Left cardiac atrium (tissue), 4 donors: ENCODE data around the gene SCT. TPM values are rescaled to one million over a fixed set of nuclear protein-coding genes. Genes with fewer than 3 reads are reported as not detected.

Source experiments
- ATAC-seq, 2 donors: fragments of 200-7000 bp; cut with Tn5 transposase; one replicate each; pipeline ENCODE4 v1.9.1; 2020; ENCODE audit warnings: mild to moderate bottlenecking in 2 of 2, moderate library complexity in 2 of 2
- DNase-seq: peaks from one replicate; pipeline ENCODE4 v3.0.0-alpha.2; 2020
- intact Hi-C, 2 donors: fragments of 100-400 bp; cut with DNase I; formaldehyde crosslinking; loops; one replicate each; pipeline versions ENCODE4 v1.14.1 to v1.15.1; 2022 to 2023
- total RNA-seq, 2 donors: library from RNA; stranded (reverse); fragmentation: NEBNext Ultra II Directional; extraction: Animal tissue kit (Norgen Biotek cat#: 25700); gene quantifications; one replicate each; pipeline ENCODE4 v1.2.1, GENCODE V29; 2021
- donor health status: DM: no; HTN: yes; CAD: no.
- donor health status: DM: no; HTN: yes; CAD: no; lungs with severe emphysema.
- donor health status: DM: yes; HTN: yes; CAD: no.
- donor health status: Dilated cardiomyopathy.

Gene SCT
- total RNA-seq, 2 donors from 2014 or later = not detected

- DNase-seq = peak; percentile 28
- ATAC-seq = no peak
Measured at GRCh38 chr11:614021-614622, 12.9 kb downstream of the SCT start.

GRCh38 chr11:613369-613968 is 13.5 kb downstream of the SCT start:
- DNase-seq (peak; percentile 69), ATAC-seq (peak; percentile 2 to 15)
- intact Hi-C loops = loop anchor here (5.0 to 10.0 kb wide), 2 partner anchors 36 to 59 kb away; partner anchors contain the start of gene PHRF1 (in 1 of the 2)

More at GRCh38 chr11:614021-614622, 12.9 kb downstream of the SCT start:
- intact Hi-C loops = loop anchor here (5.0 to 10.0 kb wide), 2 partner anchors 37 to 59 kb away; partner anchors contain the start of gene PHRF1 (in 1 of the 2)

DNA sequence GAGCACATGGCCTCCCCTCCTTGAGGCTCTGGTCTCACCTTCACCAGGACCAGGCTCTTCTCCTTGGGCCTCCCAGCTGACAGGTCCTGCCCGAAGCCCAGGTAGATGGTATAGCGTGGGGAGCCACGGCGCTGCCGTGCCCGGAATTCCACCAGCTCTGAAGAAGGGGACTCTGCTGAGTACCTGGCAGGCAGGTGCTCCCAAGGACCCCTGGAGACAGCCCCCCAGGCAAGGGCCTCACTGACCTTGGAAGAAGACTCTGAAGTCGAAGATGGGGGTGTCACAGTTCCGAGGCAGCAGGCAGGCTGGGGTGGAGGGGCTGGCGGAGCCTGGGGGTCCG is 14.1 kb downstream of the SCT start:
- intact Hi-C loops = loop anchor here (5.0 to 10.0 kb wide), 2 partner anchors 36 to 58 kb away; partner anchors contain the start of gene PHRF1 (in 1 of the 2)
- DNase-seq (no peak), ATAC-seq (no peak)

DNA sequence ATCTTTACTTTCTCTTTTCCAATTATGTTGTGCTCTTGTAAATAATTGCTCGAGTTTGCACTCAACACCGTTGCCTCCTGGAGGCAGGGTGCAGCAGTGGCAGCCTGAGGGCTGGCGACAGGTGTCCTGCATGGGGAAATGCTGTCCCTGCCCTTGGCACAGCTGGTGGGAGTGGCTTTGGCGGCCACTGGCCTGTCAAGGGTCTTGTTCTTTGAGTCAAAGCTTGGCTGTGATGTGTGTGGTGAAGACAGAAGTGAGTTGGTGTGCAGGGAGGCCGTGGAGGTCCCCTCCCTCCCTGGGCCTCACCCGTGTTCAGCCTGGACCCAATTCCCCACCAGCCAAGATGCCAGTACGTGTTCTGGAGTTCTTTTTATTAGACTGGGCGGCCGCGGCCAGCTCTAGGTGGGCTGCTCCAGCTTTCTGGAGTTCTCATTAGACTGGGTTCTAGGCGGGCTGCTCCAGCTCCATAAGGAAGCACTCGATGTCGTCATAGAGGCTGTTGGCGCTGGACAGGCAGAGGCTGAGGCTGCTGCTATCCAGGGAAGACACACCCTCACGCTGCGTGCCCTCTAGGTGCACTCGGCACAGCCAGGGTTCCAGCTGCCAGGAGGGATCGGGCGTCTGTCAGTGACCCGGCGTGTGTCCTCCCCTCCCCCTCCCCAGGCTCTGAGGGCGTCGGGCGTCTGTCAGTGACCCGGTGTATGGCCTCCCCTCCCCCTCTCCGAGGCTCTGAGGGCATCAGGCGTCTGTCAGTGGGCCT is 14.6 kb downstream of the SCT start:
- ATAC-seq = no peak
- intact Hi-C loops = loop anchor here (5.0 to 10.0 kb wide), 2 partner anchors 35 to 58 kb away; partner anchors contain the start of gene PHRF1 (in 1 of the 2)
- DNase-seq = peak; percentile 33

- intact Hi-C loops = loop anchor here (5.0 to 10.0 kb wide), 2 partner anchors 34 to 56 kb away; partner anchors contain the start of gene PHRF1 (in 1 of the 2)
- DNase-seq (peak; percentile 33), ATAC-seq (no peak)
Measured at GRCh38 chr11:611001-611996, 15.7 kb downstream of the SCT start.

GRCh38 chr11:610146-610801 is 16.7 kb downstream of the SCT start:
- DNase-seq = no peak
- no peak for ATAC-seq
- intact Hi-C loops = loop anchor here (5.0 to 10.0 kb wide), 2 partner anchors 33 to 55 kb away; partner anchors contain the start of gene PHRF1 (in 1 of the 2)

DNA sequence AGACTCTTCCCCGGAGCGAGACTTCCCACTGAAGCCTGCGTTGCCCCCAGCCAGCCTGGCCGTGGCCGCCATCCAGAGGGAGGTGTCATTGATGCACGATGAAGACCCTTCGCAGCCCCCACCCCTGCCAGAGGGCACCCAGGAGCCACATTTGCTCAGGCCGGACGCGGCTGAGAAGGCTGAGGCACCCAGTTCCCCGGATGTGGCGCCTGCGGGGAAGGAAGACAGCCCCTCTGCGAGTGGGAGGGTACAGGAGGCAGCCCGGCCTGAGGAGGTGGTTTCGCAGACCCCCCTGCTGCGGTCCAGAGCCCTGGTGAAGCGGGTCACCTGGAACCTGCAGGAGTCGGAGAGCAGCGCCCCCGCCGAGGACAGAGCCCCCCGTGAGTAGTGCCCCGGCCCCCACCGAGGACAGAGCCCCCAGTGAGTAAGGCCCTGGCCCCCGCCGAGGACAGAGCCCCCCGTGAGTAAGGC is 17.6 kb downstream of the SCT start:
- intact Hi-C loops = no loop called here

GRCh38 chr11:608791-609251 is 18.2 kb downstream of the SCT start:
- peak; percentile 50 for DNase-seq
- intact Hi-C loops = no loop called here

More for the DNA sequence above, 17.6 kb downstream of the SCT start:
- DNase-seq = no peak
- no peak for ATAC-seq

GRCh38 chr11:607971-608659 is 18.9 kb downstream of the SCT start:
- intact Hi-C loops = no loop called here
- no peak for ATAC-seq
- DNase-seq = no peak

More at GRCh38 chr11:608791-609251, 18.2 kb downstream of the SCT start:
- no peak for ATAC-seq

- intact Hi-C loops = no loop called here
- DNase-seq (no peak), ATAC-seq (no peak)
Measured at GRCh38 chr11:607020-607780, 19.8 kb downstream of the SCT start.

- intact Hi-C loops = no loop called here
Measured at GRCh38 chr11:606245-606644, 20.7 kb downstream of the SCT start.

GRCh38 chr11:605286-606129 is 21.5 kb downstream of the SCT start:
- ATAC-seq (peak in 1 of 2 donors; percentile 4), DNase-seq (no peak)
- intact Hi-C loops = no loop called here

More at GRCh38 chr11:606245-606644, 20.7 kb downstream of the SCT start:
- DNase-seq (peak; percentile 82), ATAC-seq (peak; percentile 88 to 92)

GRCh38 chr11:603154-603553 is 23.8 kb downstream of the SCT start:
- ATAC-seq = no peak

DNA sequence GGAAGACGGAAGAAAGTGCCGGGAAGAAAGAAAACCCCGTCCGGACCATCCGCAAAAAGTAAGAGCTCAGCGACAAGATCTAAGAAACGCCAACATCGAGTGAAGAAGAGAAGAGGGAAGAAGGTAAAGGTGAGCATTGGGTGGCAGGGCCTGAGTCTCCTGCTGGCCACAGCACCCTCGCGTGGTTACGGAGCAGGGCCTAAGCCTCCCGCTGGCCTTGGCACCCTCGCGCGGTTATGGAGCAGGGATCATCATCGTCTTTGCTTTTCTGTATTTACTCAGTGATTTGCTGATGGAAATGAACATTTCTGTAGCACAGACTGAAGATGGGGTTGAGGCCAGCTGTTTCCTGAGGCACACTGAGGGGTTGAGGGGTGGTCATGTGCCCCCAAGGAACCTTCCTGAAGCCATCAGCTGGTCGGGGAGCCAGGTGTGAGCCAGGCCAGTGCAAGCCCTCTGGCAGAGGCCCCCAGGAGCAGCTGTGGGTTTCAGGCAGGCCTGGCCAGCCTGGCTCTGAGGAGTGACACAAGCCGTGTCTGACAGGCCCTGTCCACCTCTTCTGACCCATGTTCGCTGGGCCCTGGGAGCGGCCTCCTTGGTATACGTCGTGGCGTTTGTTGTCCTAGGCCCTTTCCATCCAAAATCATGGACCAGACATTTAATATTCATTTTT is 25.3 kb downstream of the SCT start:
- no peak for ATAC-seq
- DNase-seq = no peak
- intact Hi-C loops = no loop called here

More at GRCh38 chr11:603154-603553, 23.8 kb downstream of the SCT start:
- intact Hi-C loops = no loop called here
- no peak for DNase-seq
